ENCODE data around the gene RASA3.

DNA sequence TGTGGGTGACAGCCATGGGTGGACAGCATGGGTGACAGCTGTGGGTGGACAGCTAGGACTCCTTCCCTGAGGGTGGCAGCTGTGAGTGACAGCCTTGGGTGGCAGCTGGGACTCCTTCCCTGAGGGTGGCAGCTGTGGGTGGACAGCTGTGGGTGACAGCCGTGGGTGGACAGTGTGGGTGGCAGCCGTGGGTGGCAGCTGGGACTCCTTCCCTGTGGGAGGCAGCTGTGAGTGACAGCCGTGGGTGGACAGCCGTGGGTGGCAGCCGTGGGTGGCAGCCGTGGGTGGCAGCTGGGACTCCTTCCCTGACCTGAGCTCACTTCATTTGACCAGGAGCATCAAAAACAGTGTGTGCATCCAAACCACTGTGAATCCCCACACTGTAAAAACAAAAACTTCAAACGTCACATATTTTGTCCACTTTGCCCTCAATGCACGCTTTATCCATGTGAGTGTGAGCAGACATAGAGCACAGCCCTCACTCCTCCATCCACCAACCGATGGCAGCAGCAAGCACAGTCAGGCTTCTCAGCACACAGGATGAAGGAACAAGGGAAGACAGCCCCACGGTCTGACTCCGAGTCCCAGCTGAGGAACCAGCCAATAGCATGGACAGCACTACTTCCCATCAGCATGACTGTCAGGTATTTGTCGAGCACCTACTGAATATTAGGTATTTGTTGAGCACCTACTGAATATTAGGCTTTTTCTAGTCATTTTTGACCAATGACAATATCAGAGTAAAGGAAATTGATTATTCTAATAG lies 45.0 kb upstream of the RASA3 start:
- TF ChIP-seq, protein P1, sequence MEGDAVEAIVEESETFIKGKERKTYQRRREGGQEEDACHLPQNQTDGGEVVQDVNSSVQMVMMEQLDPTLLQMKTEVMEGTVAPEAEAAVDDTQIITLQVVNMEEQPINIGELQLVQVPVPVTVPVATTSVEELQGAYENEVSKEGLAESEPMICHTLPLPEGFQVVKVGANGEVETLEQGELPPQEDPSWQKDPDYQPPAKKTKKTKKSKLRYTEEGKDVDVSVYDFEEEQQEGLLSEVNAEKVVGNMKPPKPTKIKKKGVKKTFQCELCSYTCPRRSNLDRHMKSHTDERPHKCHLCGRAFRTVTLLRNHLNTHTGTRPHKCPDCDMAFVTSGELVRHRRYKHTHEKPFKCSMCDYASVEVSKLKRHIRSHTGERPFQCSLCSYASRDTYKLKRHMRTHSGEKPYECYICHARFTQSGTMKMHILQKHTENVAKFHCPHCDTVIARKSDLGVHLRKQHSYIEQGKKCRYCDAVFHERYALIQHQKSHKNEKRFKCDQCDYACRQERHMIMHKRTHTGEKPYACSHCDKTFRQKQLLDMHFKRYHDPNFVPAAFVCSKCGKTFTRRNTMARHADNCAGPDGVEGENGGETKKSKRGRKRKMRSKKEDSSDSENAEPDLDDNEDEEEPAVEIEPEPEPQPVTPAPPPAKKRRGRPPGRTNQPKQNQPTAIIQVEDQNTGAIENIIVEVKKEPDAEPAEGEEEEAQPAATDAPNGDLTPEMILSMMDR (IDR thresholded peaks at IDR 0.05) = no peak
- no peak for TF ChIP-seq POLR2A (IDR thresholded peaks at IDR 0.05)
- no peak for TF ChIP-seq POLR2AphosphoS5 (IDR thresholded peaks at IDR 0.05)

Measured in gastroesophageal sphincter (tissue), 3 donors.